Activated naive CD4-positive, alpha-beta T cell treated with anti-CD3 and anti-CD28 coated beads, Interleukin-2, amount 50 U/mL, for 16 hours (primary cell): ENCODE measurements around the gene TBCEL.
"Not testable (repeated sequence)": the region's sequence is repeated elsewhere in the genome, so short reads cannot be mapped to it uniquely, and the experiment has no call there.

ENCODE experiments used
- DNase-seq: peaks from one replicate; pipeline ENCODE4 v3.0.0-alpha.2; 2020

TBCEL gene

DNA sequence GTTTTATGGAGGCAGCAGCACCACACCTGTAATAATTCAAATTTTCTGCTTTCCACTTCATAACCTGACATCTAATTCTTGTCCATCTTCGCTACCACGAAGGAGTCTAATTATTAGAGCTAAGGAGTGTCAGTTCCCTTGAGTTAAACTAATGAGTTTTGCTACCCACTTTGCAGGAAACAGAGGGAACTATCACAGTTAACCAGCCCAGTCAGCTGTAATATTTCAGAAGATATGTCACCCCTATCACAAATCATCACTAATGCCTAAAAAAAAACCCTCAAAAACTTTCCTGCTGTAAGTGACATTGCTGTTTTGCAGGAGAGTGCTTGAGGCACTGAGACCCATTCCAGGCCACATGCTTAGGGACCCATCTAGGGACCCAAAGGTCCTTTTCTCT is 85.6 kb downstream of the TBCEL start:
- DNase-seq = no peak

DNA sequence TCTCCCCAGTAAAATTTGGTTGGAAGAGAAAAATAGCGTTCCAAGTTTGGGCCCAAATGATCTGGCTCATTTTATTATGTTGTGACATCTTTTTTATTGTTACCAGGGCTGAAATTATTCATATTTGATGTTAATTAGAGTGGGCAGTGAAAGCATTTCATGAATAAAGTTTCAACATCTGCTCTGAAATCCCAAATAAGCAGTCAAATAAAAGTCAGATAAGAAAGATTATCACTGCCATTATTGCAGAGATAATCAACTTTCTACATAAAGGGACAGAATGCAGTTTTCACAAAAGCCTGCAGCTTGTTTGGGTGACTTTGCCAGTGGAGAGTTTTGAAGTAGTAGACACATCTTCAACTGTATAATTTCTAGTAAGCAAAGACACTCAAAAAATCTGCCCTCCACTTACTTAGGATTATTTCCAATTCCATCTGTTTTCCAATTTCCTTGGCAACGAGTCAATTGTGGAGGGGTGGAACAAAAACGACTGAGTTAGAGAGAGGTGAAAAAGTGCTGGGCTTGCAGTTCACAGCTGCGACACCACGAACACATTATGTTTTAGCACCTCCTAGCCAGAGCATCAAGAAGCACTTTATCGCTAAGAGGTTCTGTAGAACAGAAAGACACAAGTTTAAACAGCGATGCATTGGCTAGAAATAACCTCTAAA is 86.1 kb downstream of the TBCEL start:
- DNase-seq = no peak

DNA sequence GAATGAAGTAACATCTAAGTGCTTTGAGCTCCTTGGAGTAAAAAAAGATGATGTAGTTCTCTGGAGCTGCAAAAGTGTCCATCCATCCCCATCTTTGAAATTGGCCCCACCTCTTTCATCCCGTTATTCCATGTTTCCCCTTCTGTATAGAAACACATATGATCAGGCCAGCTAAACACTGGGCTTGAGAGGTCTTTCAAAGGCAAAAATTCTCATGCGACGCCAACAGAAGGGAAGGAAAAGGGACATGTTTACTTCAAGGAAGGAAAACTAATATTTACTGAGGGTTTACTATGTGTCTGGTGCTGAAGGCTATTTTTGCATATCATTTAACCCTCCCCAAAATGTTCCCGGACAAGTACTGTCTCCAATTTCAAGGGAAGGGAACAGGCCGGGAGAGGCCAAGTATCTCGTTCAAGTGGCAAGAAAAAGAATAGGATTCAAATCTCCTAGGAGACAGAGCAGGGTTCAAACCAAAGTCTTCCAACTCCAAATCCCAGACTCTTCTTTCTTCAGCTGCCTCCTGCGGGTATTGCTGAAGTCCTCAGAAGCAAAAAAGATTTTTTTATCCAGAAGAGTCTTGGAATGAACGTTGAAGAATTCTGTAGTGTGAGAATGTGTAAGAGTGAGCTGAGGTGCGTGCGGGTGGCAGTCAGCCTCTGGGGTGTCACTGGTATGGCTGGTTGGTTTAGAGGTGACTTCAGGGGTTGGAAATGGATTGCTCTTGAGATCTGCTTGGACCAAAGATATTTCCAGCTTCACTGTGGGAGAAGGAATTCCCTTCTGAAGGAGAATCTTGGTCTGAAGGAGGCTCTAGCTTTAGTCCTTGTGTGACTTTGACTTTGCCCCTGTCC is 87.2 kb downstream of the TBCEL start:
- no peak for DNase-seq

DNA sequence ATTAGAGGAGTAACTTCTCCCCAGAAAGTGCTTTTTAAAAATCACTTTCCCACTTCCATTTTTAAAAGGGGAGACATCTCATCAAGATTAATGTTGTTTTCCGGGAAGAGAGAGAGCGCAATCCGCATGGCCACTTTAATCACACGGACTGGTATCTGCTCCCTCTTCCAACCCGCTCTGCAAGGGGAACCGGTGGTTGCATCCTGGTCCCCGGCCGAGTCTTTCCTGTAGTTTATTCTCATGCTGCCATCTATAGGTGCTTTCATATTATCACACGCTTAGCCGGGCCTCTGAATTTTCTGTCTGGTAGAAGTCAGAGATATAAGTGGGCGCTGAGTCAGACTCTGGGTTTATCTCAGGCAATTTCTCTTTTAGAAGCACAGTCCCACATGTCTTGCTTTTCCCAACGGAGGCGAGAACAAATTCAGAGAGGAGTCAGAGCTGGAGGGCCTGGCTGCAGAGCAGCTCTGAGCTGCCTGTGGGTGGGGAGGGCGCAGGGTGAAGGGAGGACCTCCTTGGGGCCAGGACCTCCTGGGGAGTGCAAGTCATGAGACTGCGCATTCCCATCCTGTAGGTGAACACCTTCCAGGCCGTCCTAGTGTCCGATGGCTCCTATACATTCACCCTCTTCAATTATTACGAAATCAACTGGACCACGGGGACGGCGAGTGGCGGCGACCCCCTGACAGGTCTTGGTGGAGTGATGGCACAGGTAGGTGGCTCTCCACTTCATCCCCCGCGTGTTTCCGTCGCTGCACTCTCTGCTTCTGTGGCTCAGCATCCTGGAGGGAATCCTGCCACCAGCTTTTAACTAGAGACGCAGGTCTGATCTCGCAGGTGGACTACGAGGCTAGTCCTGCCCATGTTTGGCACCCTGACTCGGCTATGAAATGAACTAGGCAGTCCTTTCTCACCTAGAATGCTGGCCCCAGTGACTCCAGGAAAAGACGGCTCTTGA is 88.9 kb downstream of the TBCEL start:
- peak; percentile 22 for DNase-seq

DNA sequence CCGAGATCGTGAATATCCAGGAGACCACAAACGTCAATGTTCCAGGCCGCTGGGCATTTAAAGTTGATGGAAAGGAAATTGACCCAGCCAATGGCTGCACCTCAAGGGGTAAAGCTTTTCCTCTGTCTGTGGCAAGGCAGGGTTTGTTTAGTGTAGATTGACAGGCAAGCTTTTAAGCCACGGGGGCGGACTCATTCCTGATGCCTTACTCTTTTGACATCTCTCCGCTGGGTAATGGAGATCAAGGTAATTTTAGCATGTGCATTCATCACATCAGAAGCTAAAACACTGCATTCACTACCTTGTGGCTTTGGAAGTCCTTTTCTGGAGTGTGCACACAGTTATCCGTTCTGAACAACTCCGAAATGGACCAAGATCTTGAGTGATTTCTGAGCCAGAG is 89.7 kb downstream of the TBCEL start:
- DNase-seq = no peak

DNA sequence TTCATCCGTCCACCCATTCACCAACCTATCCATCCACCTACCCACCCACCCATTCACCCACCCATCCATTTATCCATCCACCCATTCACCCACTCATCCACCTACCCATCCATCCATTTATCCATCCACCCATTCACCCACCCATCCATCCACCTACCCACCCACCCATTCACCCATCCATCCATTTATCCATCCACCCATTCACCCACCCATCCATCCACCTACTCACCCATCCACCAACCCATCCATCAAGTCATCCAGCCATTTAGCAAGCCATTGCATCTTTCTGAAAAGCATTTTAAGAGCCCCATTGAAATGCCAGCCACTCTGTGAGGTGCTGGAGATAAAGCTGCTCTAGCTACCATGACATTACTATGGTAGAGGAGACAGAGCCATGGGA is 91.1 kb downstream of the TBCEL start:
- not testable (repeated sequence) for DNase-seq

DNA sequence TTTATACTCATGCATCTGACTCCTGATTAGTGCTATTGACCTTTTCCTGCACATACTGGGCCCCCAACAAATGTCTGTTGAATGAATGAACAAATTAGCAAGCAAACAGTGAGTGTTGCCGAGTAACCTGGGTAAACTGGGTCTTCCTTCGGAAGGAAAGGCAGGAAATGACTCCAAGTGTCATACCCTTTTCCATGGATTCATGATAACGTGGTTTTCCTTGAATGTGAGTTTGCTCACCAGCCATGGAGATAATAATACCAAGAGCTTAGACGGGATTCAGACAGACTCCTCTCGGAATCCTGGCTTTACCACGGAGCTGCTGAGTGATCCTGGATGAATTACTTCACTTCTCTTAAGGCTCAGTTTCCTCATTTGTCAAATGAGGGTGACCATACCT is 93.9 kb downstream of the TBCEL start:
- no peak for DNase-seq

DNA sequence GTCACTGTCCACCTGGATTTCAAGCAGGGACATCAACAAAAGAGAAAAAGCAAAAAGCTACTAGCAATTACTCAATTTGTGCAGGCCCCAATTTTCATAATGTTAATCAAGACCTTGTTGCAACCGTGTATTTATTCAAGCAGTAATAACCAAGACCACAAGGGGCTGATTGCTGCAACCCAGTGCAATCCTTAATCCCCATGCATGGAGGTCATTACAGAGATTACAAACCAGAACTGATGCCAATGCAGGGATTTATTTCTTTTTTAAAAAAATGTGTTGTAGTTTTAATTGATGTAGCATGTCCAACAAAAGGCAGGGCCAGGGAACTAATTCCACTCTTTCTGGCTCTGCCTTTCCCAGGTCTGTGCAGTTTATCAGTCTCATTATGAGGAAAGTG is 95.5 kb downstream of the TBCEL start:
- DNase-seq = no peak

DNA sequence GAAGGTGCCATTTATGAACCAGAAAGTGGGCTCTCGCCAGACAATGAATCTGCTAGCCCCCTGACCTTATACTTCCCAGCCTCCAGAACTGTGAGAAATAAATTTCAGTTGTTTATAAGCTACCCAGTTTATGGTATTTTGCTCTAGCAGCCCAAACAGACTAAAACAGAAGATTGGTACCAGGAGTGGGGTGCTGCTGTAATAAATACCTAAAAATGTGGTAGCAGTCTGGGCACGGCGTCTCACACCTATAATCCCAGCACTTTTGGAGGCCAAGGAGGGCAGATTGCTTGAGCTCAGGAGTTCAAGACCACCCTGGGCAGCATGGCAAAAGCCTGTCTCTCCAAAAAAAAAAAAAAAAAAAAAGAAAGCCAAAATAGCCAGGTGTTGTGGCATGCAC is 98.4 kb downstream of the TBCEL start:
- no peak for DNase-seq

DNA sequence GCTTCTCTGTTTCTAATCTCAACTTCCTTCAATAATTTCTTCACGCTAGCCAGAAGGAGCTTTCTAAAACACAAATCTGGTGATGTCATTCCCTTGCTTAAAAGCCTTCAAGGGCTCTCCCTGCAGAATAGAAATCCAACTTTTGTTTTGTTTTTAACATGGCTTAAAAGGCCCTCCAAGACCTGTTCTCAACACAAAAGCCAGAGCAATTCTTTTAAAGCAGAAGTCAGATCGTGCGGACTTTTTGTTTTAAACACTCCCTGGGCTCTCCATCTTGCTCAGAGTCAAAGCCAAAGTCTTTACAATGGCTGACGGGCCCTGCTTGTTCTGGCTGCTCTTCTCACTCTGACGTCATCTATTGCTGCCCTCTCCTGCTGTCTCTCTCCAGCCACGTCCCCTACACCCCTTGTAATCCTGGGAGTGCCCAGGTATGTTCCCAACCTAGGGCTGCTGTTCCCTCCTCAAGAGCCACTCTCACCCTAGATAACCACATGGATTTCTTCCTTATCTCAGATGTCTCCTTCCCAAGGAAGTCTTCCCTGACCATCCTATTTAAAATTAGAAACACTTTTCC is 99.7 kb downstream of the TBCEL start:
- no peak for DNase-seq

DNA sequence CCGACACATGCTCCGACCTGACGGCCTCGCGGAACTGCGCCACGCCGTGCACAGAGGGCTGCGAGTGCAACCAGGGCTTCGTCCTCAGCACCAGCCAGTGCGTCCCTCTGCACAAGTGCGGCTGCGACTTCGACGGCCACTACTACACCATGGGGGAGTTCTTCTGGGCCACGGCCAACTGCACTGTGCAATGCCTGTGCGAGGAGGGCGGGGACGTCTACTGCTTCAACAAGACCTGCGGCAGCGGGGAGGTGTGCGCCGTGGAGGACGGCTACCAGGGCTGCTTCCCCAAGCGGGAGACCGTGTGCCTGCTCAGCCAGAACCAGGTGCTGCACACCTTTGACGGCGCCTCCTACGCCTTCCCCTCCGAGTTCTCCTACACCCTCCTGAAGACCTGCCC is 103.9 kb downstream of the TBCEL start:
- no peak for DNase-seq

DNA sequence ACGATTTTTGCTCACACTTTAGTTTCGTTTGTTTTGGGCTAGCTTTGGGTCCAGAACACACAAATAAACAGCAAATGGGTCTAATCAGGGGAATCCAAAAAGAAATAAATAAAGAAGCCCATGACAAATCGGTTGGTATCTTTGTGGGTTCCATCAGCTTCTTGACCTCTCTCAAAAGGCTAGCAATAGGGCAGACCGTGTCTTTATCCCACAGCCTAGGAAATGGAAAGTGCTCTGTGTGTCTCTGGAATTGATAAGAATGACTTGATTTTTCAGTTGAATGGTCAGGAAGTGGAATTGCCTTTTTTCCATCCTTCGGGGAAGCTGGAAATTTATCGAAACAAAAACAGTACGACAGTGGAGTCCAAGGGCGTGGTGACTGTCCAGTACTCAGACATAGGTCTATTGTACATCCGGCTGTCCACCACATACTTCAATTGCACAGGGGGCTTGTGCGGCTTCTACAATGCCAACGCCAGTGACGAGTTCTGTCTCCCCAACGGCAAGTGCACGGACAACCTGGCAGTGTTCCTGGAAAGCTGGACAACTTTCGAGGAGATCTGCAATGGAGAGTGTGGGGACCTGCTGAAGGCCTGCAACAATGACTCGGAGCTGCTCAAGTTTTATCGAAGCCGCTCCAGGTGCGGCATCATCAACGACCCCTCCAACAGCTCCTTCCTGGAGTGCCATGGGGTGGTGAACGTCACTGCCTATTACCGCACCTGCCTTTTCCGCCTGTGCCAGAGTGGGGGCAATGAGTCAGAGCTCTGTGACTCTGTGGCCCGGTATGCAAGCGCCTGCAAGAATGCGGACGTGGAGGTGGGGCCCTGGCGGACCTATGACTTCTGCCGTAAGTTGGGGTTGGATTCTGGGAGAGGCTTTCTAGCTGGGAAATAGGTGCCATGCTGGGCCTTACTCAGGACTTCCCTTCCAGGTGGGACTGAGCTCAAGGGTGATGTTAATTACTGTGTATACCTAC is 105.7 kb downstream of the TBCEL start:
- DNase-seq = no peak

DNA sequence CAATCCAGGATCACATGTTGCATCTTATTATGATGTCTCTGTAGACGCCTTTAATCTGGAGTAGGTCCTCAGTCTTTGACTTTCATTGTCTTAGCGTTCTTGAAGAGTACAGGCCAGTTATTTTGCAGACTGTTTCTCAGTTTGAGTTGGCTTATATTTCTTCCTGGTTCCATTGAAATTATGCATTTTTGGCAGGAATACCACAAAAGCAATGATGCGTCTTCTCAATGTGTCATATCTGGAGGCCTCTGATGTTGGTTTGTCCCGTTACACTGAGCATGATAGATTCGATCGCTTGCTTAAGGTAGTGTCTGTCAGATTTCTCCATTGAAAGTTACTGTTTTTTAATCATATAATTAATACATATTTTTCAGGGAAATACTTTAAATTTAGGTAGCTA is 107.8 kb downstream of the TBCEL start:
- no peak for DNase-seq

DNA sequence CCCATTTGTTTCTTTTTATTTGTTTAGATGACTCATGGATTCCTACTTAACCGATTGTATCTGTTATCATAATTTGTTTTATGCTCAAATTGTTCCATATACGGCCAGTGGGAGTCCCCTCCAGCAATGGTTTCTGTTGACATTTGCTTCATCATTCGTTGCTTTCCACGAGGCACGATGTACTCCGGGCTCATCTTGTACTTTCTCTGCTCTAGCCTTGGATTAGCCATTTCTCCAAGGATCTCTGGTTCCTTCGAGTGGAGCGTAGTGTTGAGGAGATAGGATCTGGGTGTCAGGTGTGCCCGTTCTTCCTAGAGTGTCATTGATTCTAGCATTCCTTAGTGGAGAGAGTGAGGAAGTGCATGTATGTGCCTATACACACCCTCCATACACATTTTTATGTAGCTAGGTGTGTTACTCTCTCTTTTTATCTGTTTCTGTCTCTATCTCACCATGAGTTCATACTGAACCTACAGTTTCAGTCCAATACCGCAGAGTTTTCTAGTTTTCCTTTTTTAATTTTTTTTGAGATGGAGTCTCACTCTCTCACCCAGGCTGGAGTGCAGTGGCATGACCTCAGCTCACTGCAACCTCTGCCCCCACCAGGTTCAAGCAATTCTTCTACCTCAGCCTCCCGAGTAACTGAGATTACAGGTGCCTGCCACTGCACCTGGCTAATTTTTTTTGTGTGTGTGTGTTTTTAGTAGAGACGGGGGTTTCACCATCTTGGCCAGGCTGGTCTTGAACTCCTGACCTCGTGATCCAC is 108.5 kb downstream of the TBCEL start:
- DNase-seq = no peak

DNA sequence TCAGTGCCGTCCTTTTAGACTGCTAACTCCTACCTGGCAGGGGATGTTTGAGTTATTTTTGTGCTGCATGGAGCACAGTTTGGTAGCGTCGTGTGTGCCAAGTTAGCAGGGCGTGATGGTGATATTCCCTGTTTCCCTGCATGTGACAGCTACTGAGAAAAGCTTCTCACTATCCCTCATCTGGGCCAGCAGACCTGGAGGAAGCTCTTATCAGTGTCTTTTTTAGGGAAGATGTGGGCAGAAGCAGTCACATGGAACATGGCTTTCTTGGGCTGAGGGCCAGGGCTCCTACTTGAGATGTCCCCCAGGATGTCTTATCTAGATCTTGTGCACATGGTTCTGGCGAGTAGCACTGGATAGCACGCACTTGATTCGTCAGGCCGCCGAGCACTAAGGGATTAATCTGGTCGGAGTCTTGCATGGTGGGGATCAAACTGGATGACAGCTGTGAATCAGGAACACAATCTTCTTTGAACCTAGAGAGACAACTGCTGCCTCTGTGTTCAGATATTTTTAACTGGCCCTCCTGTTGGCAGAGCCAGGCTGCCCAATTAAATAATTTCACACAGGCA is 110.9 kb downstream of the TBCEL start:
- DNase-seq = no peak

DNA sequence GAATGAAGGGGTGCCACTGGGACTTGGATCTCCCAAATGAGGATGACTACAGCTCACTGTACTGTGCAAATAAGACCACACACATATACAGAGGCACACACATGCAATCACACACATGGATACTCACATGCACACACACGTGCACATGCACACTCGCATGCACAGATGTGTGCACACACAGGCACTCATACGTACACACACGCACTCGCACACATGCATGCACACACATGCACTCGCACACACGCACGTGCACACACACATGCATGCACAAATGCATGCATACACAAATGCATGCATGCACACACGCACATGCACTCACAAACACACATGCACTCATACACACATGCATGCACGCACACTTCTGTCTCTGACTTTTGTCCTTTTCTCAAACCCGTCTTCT is 113.1 kb downstream of the TBCEL start:
- no peak for DNase-seq

DNA sequence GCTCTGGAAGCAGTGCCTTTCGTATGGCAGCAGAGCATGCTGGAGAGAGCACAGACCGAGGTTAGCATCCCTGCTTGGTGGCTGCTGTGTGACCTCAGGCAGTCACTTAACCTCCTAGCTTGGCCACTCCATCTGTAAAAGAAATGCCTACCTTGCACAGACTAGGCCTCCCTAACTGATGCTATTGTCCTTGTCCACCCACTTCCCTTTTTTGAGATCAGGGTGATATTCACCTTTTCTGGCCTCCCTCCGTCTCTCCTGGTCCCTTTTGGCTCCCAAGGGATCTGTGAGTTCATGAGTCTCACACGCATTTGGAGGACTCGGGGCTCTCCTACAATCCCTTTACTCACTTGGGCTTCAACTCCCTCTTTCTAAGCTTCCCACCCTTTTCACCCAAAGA is 114.4 kb downstream of the TBCEL start:
- no peak for DNase-seq

DNA sequence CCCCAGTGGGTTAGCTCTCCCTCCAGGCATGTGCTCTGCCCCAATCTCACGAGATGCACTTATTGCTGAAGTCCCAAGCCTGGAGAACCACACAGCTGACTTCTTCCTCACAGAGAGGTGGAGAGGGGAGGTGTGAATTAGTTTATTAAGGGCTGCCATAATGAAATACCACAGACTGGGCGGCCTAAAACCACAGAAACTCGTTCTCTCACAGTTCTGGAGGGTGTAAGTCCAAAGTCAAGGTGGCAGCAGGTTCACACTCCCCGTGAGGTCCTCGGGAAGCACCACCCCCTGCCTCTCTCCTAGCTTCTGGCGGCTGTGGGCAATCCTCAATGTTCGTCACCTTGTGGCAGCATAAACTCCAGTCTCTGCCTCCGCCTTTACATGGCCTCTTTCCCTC is 116.5 kb downstream of the TBCEL start:
- DNase-seq = no peak
